Chondrocyte (in vitro differentiated cells): ENCODE data around the gene INS. TPM values are rescaled to one million over a fixed set of nuclear protein-coding genes. Genes with fewer than 3 reads are reported as not detected.
"Not testable (repeated sequence)": the region's sequence is repeated elsewhere in the genome, so short reads cannot be mapped to it uniquely, and the experiment has no call there.

ENCODE experiments used
- DNase-seq: peaks from one replicate; pipeline ENCODE4 v3.0.0; 2021; ENCODE audit warnings: mixed read lengths, low spot score
- H3K27ac Mint-ChIP-seq: one replicate; pipeline ENCODE4 v1.8.0; 2021; ENCODE audit warnings: mild to moderate bottlenecking, moderate library complexity, mixed read lengths; ENCODE audit not compliant: unreplicated experiment
- H3K27me3 Mint-ChIP-seq: 2 replicates; pipeline ENCODE4 v1.8.0; 2021; ENCODE audit warnings: low read depth, mixed read lengths
- H3K36me3 Mint-ChIP-seq: 2 replicates; pipeline ENCODE4 v1.8.0; 2021; ENCODE audit warnings: low read depth, mixed read lengths
- H3K4me1 Mint-ChIP-seq: 2 replicates; pipeline ENCODE4 v1.8.0; 2021; ENCODE audit warnings: low read depth, mild to moderate bottlenecking, mixed read lengths
- H3K4me3 Mint-ChIP-seq: one replicate; pipeline ENCODE4 v1.8.0; 2021; ENCODE audit warnings: mild to moderate bottlenecking, moderate library complexity, mixed read lengths; ENCODE audit not compliant: unreplicated experiment
- H3K9me3 Mint-ChIP-seq: 2 replicates; pipeline ENCODE4 v1.8.0; 2021; ENCODE audit warnings: low read depth, mixed read lengths
- total RNA-seq: library from RNA; stranded (reverse); gene quantifications from 3 replicates; pipeline ENCODE4 v1.2.1, GENCODE V29; 2021
- TF ChIP-seq, protein P1 (sequence below): fragments of 200-600 bp; sonication (generic); IDR thresholded peaks from 2 replicates; pipeline ENCODE4 v1.5.0; 2021; ENCODE audit warnings: antibody characterized with exemption, mild to moderate bottlenecking, moderate library complexity

The INS gene
- total RNA-seq, 1 donor from 2014 or later, result not detected

DNA sequence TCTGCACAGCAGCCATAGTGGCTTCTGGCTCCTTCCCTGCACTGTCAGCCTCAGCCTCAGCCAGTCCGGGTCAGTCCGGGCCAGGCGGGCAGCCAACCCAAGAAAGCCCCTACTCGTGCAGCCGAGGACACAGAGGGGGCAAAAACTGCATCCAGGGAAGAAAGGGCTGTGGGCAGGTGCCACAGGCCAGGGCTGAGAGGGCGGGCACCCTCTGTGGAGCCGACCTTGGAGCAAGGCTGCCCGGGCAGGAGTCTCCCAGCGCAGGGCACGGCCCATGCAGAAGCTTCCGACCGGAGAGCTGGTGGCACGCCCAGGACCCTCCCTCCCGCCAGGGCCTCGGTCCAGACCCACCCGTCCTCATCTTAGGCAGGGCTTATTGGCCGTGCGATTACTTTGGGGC is 21.1 kb upstream of the INS start:
- Mint-ChIP-seq H3K27me3 (peaks cover 16% of the 10 kb centered on the region), H3K4me3 (no peak overlapping the region), H3K4me1 (peaks cover 12% of the 10 kb centered on the region), H3K36me3 (no peaks in the 10 kb centered on the region), H3K27ac (no peak overlapping the region), H3K9me3 (no peaks in the 10 kb centered on the region)
- TF ChIP-seq, protein P1, sequence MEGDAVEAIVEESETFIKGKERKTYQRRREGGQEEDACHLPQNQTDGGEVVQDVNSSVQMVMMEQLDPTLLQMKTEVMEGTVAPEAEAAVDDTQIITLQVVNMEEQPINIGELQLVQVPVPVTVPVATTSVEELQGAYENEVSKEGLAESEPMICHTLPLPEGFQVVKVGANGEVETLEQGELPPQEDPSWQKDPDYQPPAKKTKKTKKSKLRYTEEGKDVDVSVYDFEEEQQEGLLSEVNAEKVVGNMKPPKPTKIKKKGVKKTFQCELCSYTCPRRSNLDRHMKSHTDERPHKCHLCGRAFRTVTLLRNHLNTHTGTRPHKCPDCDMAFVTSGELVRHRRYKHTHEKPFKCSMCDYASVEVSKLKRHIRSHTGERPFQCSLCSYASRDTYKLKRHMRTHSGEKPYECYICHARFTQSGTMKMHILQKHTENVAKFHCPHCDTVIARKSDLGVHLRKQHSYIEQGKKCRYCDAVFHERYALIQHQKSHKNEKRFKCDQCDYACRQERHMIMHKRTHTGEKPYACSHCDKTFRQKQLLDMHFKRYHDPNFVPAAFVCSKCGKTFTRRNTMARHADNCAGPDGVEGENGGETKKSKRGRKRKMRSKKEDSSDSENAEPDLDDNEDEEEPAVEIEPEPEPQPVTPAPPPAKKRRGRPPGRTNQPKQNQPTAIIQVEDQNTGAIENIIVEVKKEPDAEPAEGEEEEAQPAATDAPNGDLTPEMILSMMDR, result no peak
- DNase-seq, result no peak

DNA sequence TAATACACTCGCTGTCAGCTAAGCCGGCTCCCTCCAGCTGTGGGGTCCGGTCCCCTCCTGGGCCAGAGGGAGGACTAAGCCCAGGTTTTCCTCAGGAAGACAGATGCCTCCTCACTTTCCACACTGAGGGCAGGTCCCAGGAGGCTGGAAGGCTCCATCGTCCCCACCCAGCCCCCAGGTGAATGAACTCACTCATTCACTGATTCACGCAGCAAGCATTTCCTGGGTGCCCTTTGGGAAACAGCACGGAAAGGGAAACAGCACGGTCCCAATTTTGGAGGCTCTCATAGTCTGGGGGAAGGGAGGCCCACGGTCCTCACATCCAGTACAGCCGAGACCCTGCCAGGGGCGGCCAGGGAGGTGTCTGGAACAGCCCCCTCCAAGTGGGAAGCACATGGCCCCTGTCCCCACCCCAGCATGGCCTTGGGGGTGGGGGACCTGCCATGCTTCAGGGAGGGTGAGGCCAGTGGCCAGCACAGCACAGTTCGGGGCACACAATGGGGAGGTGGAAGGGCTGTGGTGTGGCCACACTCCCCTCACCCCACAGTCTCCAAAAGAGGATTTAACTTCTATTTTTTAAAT is 19.9 kb upstream of the INS start:
- H3K27me3 Mint-ChIP-seq, result peaks cover 10% of the 10 kb centered on the region
- no peak overlapping the region for H3K27ac Mint-ChIP-seq
- DNase-seq, result no peak
- peaks cover 12% of the 10 kb centered on the region for H3K4me1 Mint-ChIP-seq
- no peaks in the 10 kb centered on the region for H3K36me3 Mint-ChIP-seq
- H3K9me3 Mint-ChIP-seq, result no peaks in the 10 kb centered on the region
- TF ChIP-seq, protein P1, result no peak
- H3K4me3 Mint-ChIP-seq, result no peak overlapping the region

DNA sequence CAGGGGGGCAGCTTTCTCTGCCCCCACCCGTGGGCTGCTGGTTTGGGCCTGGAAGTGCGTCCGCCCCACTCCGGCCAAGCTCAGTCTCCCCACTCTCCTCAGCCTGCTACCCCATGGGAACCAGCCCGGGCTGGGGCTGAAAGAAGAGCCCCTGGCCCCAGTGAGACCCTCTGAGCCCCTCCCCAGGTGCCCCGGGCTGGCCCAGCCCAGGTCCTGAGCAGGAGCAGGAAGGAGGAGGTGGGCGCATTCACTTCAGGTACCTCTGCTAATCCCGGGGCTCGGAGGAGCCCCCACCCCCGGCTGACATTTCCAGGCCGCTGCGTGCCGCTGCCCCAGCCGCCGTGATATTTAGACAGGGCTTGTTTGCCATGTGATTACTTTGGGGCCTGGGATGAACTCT is 19.3 kb upstream of the INS start:
- DNase-seq, result no peak
- Mint-ChIP-seq H3K27me3 (peaks cover 10% of the 10 kb centered on the region), H3K4me3 (no peak overlapping the region), H3K4me1 (peaks cover 15% of the 10 kb centered on the region), H3K9me3 (no peaks in the 10 kb centered on the region), H3K36me3 (no peaks in the 10 kb centered on the region), H3K27ac (no peak overlapping the region)
- TF ChIP-seq, protein P1, result no peak

DNA sequence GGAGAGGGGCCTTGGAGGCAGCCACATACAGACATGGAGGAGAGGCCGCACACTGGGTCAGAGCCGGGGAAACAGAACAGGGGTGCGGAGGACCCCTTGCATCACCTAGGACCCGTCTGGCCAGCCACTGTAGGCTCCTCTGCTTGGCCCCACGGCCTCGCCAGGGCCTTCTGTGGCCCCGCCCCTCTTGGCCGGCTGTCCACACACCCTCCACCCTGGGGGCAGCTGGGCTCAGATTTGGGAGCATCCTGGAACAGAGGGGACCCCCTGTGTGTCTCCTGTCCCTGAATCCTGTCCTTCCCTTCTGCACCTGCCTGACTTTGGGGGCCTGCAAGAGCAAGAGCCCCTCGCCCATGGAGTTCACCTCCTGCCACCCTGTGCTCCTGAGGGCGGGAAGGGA is 18.5 kb upstream of the INS start:
- no peak overlapping the region for H3K27ac Mint-ChIP-seq
- no peaks in the 10 kb centered on the region for H3K36me3 Mint-ChIP-seq
- H3K4me3 Mint-ChIP-seq, result no peak overlapping the region
- no peaks in the 10 kb centered on the region for H3K9me3 Mint-ChIP-seq
- H3K4me1 Mint-ChIP-seq, result peaks cover 15% of the 10 kb centered on the region
- TF ChIP-seq, protein P1, result no peak
- peaks cover 2% of the 10 kb centered on the region for H3K27me3 Mint-ChIP-seq
- no peak for DNase-seq

DNA sequence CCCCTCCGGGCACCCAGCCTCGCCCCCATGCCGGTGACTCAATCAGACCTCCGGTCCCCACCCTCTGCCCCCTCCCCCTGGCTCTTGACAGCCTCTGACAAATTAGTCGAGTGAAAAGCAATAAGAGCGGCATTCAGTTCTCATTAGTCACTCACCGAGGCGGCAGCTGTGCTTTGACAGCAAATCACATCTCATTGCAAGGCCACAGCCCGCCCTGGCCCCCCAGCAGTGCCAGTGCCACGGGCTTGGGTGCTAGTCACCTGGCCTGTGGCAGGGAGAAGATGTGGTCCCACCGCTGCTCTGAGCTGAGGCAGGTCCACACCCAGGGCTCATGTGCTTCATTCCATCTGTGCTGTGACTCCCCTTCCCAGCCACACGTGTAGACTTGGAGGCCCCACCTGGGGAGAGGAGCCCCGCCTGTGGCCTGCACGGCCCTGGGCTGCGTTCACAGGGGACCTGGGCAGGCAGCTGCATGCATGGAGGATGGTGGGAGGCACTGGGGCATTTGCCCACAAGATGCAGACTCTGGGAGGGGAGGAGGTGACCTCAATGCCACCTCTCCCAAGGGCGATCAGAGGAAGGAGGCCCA is 18.0 kb upstream of the INS start:
- H3K36me3 Mint-ChIP-seq, result no peaks in the 10 kb centered on the region

DNA sequence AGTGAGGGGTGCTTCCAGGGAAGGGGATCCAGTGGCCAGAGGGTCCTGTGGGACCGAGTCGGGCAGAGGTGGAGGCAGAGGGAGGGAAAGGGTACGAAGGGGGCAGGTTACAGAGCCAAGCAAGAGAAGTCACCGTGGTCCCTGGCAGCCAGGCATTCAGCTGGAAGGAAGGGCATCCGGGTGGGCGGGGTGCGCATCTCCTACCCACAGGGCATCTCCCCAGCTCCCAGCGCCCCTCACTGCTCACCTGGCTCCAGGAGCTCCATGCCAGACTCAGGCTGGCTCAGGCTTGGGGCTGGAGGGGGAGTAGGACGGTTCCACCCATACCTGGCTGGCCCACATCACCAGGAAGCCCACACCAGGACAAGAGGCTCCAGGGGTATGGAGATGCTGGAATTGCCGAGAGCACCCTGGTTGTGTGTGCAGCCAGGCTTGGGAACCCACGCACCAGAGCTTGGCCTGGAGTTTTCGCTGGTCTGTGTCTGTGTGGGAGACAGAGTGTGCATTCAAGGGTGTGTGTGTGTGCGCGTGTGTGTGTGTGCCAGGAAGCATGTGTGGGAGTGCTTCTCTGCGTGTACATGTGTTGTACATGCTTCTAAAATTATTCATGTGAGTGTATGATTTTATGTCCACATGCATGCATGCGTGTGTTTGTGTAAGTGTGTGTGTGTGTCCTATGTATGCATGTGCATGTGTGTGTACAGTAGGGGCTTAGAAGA is 17.2 kb upstream of the INS start:
- H3K4me1 Mint-ChIP-seq, result peaks cover 15% of the 10 kb centered on the region
- H3K9me3 Mint-ChIP-seq, DNase-seq: not testable (repeated sequence)

More for the DNA sequence above, 18.0 kb upstream of the INS start:
- Mint-ChIP-seq H3K9me3 (no peaks in the 10 kb centered on the region), H3K27ac (peak overlapping the region; percentile 59), H3K4me1 (peaks cover 15% of the 10 kb centered on the region), H3K27me3 (peaks cover 2% of the 10 kb centered on the region), H3K4me3 (no peak overlapping the region)
- no peak for DNase-seq
- TF ChIP-seq, protein P1, result no peak

More for the DNA sequence above, 17.2 kb upstream of the INS start:
- H3K36me3 Mint-ChIP-seq, H3K4me3 Mint-ChIP-seq, H3K27me3 Mint-ChIP-seq, H3K27ac Mint-ChIP-seq: not testable (repeated sequence)
